HepG2 (cell line): ENCODE measurements around the gene SULT4A1. TPM values are rescaled to one million over a fixed set of nuclear protein-coding genes. Genes with fewer than 3 reads are reported as not detected.

Experiments used
- ATAC-seq: fragments of 200-7000 bp; cut with Tn5 transposase; 3 replicates; pipeline ENCODE4 v1.9.1; 2020; ENCODE audit warnings: mild to moderate bottlenecking, moderate library complexity
- BruUV-seq: library from RNA; stranded (reverse); fragments of 400-500 nt; replicated peaks from 2 replicates; lab custom pipeline; 2021; lab: Mats Ljungman, UMichigan
- CTCF ChIA-PET: fragments of 300-600 bp; formaldehyde crosslinking; extraction: SDS; loops from one replicate; lab custom pipeline; 2021; ENCODE audit warnings: low total read pairs, inconsistent platforms, low intra/inter-chr PET ratio; lab: Yijun Ruan, JAX
- POLR2A ChIA-PET: fragments of 350-600 bp; sonication (Branson Sonifier 250); formaldehyde crosslinking; loops from one replicate; lab custom pipeline; 2020; ENCODE audit warnings: antibody characterized with exemption, inconsistent platforms; lab: Yijun Ruan, JAX
- DNase-seq: peaks from one replicate; pipeline ENCODE4 v3.0.0-alpha.2; 2015; ENCODE audit warnings: low spot score
- FAIRE-seq: peaks from 3 replicates; lab custom pipeline; 2011; peaks lifted over from hg19 to GRCh38; lab: Jason Lieb, UNC
- H2AFZ ChIP-seq: one replicate; pipeline ENCODE4 v1.6.1; 2011; ENCODE audit warnings: low read length, inconsistent platforms
- H3K27ac ChIP-seq: fragments of 300-600 bp; 3 replicates; pipeline ENCODE4 v1.8.0; 2011; ENCODE audit warnings: mixed run types, mild to moderate bottlenecking, mixed read lengths, low read length, inconsistent platforms; ENCODE audit not compliant: insufficient read depth; ENCODE audit errors: extremely low read length
- H3K27me3 ChIP-seq, 2 experiments: fragments of 200-600 bp in 1 of 2; 2 replicates in 1 of 2; 3 replicates in 1 of 2; pipeline versions ENCODE4 v1.6.0 to v1.8.0; 2011; ENCODE audit warnings: low read length in 2 of 2, mild to moderate bottlenecking in 2 of 2, moderate library complexity in 2 of 2, inconsistent platforms in 1 of 2; ENCODE audit not compliant: insufficient read depth in 2 of 2, control insufficient read depth in 1 of 2
- H3K36me3 ChIP-seq, 2 experiments: fragments of 200-600 bp in 1 of 2; replicated peaks in 1 of 2; 2 replicates in 1 of 2; 3 replicates in 1 of 2; pipeline versions ENCODE4 v1.5.1 to v1.8.0; 2011; ENCODE audit warnings: low read length in 2 of 2, inconsistent platforms in 1 of 2; ENCODE audit not compliant: insufficient read depth in 2 of 2, control insufficient read depth in 1 of 2
- H3K4me1 ChIP-seq: 2 replicates; pipeline ENCODE4 v1.5.1; 2012; ENCODE audit warnings: low read length, inconsistent platforms; ENCODE audit not compliant: insufficient read depth
- H3K4me2 ChIP-seq: 2 replicates; pipeline ENCODE4 v1.6.0; 2011; ENCODE audit warnings: low read depth, low read length, inconsistent platforms
- H3K4me3 ChIP-seq, 3 experiments: fragments of 200-600 bp in 1 of 3; sonication (generic), shearing (Covaris generic) in 1 of 3; replicated peaks in 1 of 3; 2 replicates each; pipeline ENCODE4 v1.5.1; 2011 to 2016; ENCODE audit warnings: low read length in 3 of 3, inconsistent platforms in 2 of 3, low read depth in 2 of 3, mild to moderate bottlenecking in 2 of 3, control low read depth in 1 of 3, mixed read lengths in 1 of 3; ENCODE audit not compliant: insufficient read depth in 1 of 3
- H3K79me2 ChIP-seq: one replicate; pipeline ENCODE4 v1.6.1; 2011; ENCODE audit warnings: low read length, inconsistent platforms; ENCODE audit not compliant: insufficient read depth
- H3K9ac ChIP-seq: 2 replicates; pipeline ENCODE4 v1.6.0; 2011; ENCODE audit warnings: mild to moderate bottlenecking, low read depth, low read length, inconsistent platforms; ENCODE audit not compliant: insufficient read depth
- H3K9me3 ChIP-seq: 2 replicates; pipeline ENCODE4 v1.5.1; 2012; ENCODE audit warnings: mild to moderate bottlenecking, low read length
- H4K20me1 ChIP-seq: 2 replicates; pipeline ENCODE4 v1.6.0; 2011; ENCODE audit warnings: inconsistent platforms, mild to moderate bottlenecking, low read length, moderate library complexity; ENCODE audit not compliant: insufficient read depth
- CAMTA2 ChIP-seq: sonication (generic); formaldehyde crosslinking; IDR thresholded peaks from 2 replicates; pipeline ENCODE4 v1.4.0; 2020; ENCODE audit warnings: mild to moderate bottlenecking, missing genetic modification reagents, borderline replicate concordance
- CREB1 ChIP-seq, 2 experiments: fragments of 450-650 bp in 1 of 2; IDR thresholded peaks; 2 replicates each; pipeline ENCODE4 v1.6.1; 2016 to 2017; ENCODE audit warnings: control low read depth in 1 of 2, mild to moderate bottlenecking in 1 of 2, missing compliant biosample characterization in 1 of 2, missing genetic modification characterization in 1 of 2
- DNMT3B ChIP-seq: conservative IDR thresholded peaks from 2 replicates; pipeline ENCODE4 v1.6.1; 2016; ENCODE audit warnings: missing biosample characterization, control low read depth
- ELF1 ChIP-seq: sonication (generic); formaldehyde crosslinking; IDR thresholded peaks from 2 replicates; pipeline ENCODE4 v1.4.0; 2020; ENCODE audit warnings: missing genetic modification reagents
- NFE2L2 ChIP-seq: fragments of 150-350 bp; IDR thresholded peaks from 2 replicates; pipeline ENCODE4 v1.6.1; 2014; ENCODE audit warnings: low read length
- PRDM15 ChIP-seq: sonication (generic); formaldehyde crosslinking; IDR thresholded peaks from 2 replicates; pipeline ENCODE4 v1.4.0; 2020; ENCODE audit warnings: missing genetic modification reagents
- SCMH1 ChIP-seq: sonication (generic); formaldehyde crosslinking; IDR thresholded peaks from 2 replicates; pipeline ENCODE4 v1.9.0; 2021; ENCODE audit warnings: missing genetic modification reagents, mild to moderate bottlenecking, borderline replicate concordance
- SOX5 ChIP-seq: IDR thresholded peaks from 2 replicates; pipeline ENCODE4 v1.6.1; 2016; ENCODE audit warnings: borderline replicate concordance
- TBP ChIP-seq: sonication (generic); formaldehyde crosslinking; IDR thresholded peaks from 2 replicates; pipeline ENCODE4 v1.5.0; 2020; ENCODE audit warnings: missing genetic modification reagents
- TCF7 ChIP-seq: sonication (generic); IDR thresholded peaks from 2 replicates; pipeline ENCODE4 v1.6.1; 2016; ENCODE audit warnings: antibody characterized with exemption, low read depth
- ZNF234 ChIP-seq: sonication (generic); formaldehyde crosslinking; conservative IDR thresholded peaks from 2 replicates; pipeline ENCODE4 v1.5.1; 2020; ENCODE audit warnings: mild to moderate bottlenecking, missing genetic modification reagents
- ZNF576 ChIP-seq: sonication (generic); formaldehyde crosslinking; IDR thresholded peaks from 2 replicates; pipeline ENCODE4 v1.4.0; 2020; ENCODE audit warnings: mild to moderate bottlenecking, missing genetic modification reagents
- ZNF775 ChIP-seq: sonication (generic); formaldehyde crosslinking; IDR thresholded peaks from 2 replicates; pipeline ENCODE4 v1.4.0; 2020; ENCODE audit warnings: missing genetic modification reagents, mild to moderate bottlenecking, moderate library complexity, borderline replicate concordance
- ZNF781 ChIP-seq: sonication (generic); formaldehyde crosslinking; IDR thresholded peaks from 2 replicates; pipeline ENCODE4 v1.5.1; 2020; ENCODE audit warnings: borderline replicate concordance, mild to moderate bottlenecking, missing genetic modification reagents; ENCODE audit errors: not compliant biosample characterization
- ZSCAN12 ChIP-seq: sonication (generic); formaldehyde crosslinking; IDR thresholded peaks from 2 replicates; pipeline ENCODE4 v1.9.0; 2021; ENCODE audit warnings: mild to moderate bottlenecking, missing genetic modification reagents
- ZSCAN29 ChIP-seq: sonication (generic); formaldehyde crosslinking; conservative IDR thresholded peaks from 2 replicates; pipeline ENCODE4 v1.4.0; 2020; ENCODE audit warnings: mild to moderate bottlenecking, missing genetic modification reagents
- WGBS: methylation state at CpG from one replicate; pipeline ENCODE4 v1.1.6; 2017; ENCODE audit warnings: low lambda C conversion rate; 5-methylcytosine and 5-hydroxymethylcytosine counted together
- in situ Hi-C: cut with HindIII; loops from 2 replicates; pipeline ENCODE4 v1.10.0; 2017; ENCODE audit warnings: low pct_unique_long_range_greater_than_20kb; ENCODE audit not compliant: extremely low pct_ligation_motif_present
- intact Hi-C: fragments of 100-400 bp; cut with micrococcal nuclease; formaldehyde crosslinking; loops from one replicate; pipeline ENCODE4 v1.10.0; 2022; ENCODE audit not compliant: unreplicated experiment
- polyA plus RNA-seq, 8 experiments: library from polyadenylated mRNA; depleted of rRNA in 3 of 8; stranded (reverse) in 7 of 8; unstranded in 1 of 8; fragments of >200 nt; fragmentation: Illumina TruSeq in 4 of 8; extraction: Trizol in 4 of 8; gene quantifications; 2 replicates each; pipeline versions ENCODE4 v1.2.1 to v1.2.3, GENCODE V29; 2011 to 2016; ENCODE audit warnings: low read depth in 4 of 8, missing spikeins in 1 of 8, mixed read lengths in 1 of 8; ENCODE audit not compliant: insufficient read depth in 1 of 8
- total RNA-seq, 5 experiments: library from RNA; depleted of rRNA; stranded (reverse); fragments of >200 nt; fragmentation: Illumina TruSeq; extraction: Trizol; gene quantifications; 2 replicates each; pipeline ENCODE4 v1.2.3, GENCODE V29; 2016; ENCODE audit warnings: low read depth in 1 of 5
- TF ChIP-seq, protein P1 (sequence below): sonication (generic); formaldehyde crosslinking; conservative IDR thresholded peaks from 2 replicates; pipeline ENCODE4 v1.5.0; 2020; ENCODE audit warnings: missing genetic modification reagents

SULT4A1 gene
- total and polyA plus RNA-seq, 2 of the 13 experiments (the other 11 are each of a cell fraction or from before 2014, with no cell fraction given), result not detected

GRCh38 chr22:43886231-43886630, 23.9 kb upstream of the SULT4A1 start:
- intact Hi-C loops (no loop called here), in situ Hi-C loops (loop anchor here (25.0 kb wide), 1 partner anchor 751 kb away; no protein-coding TSS in a partner anchor)
- no TSS peak for BruUV-seq
- Histone ChIP-seq H3K27me3 (peaks cover 0 to 10% of the 10 kb centered on the region in 2 experiments; a peak in 2 of 5 replicates), H3K4me1 (no peaks in the 10 kb centered on the region), H3K27ac (no peak overlapping the region), H3K79me2 (no peaks in the 10 kb centered on the region), H2AFZ (no peak overlapping the region), H3K9ac (no peak overlapping the region), H3K36me3 (no peaks in the 10 kb centered on the region), H4K20me1 (no peaks in the 10 kb centered on the region), H3K9me3 (no peaks in the 10 kb centered on the region), H3K4me2 (no peak overlapping the region), H3K4me3 (no peak overlapping the region)
- FAIRE-seq (no peak), ATAC-seq (no peak), DNase-seq (no peak)
- 7% methylated on average over 3 of the region's 8 CpGs for WGBS
- CTCF ChIA-PET, result no interaction called here
- POLR2A ChIA-PET, result no interaction called here
- TF ChIP-seq, protein P1, sequence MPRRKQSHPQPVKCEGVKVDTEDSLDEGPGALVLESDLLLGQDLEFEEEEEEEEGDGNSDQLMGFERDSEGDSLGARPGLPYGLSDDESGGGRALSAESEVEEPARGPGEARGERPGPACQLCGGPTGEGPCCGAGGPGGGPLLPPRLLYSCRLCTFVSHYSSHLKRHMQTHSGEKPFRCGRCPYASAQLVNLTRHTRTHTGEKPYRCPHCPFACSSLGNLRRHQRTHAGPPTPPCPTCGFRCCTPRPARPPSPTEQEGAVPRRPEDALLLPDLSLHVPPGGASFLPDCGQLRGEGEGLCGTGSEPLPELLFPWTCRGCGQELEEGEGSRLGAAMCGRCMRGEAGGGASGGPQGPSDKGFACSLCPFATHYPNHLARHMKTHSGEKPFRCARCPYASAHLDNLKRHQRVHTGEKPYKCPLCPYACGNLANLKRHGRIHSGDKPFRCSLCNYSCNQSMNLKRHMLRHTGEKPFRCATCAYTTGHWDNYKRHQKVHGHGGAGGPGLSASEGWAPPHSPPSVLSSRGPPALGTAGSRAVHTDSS (CRISPR knock-in tag), result no peak
- TF ChIP-seq ZSCAN29 (CRISPR knock-in tag) (no peak), ZNF775 (no peak), TCF7 (no peak), ELF1 (no peak), ZNF234 (CRISPR knock-in tag) (no peak), DNMT3B (CRISPR knock-in tag) (no peak), SOX5 (CRISPR knock-in tag) (no peak), CREB1 (IDR thresholded peaks at IDR 0.05) (no peak), CREB1 (CRISPR knock-in tag; IDR thresholded peaks at IDR 0.05) (no peak), ZNF781 (CRISPR knock-in tag) (no peak), SCMH1 (CRISPR knock-in tag) (no peak), ZSCAN12 (CRISPR knock-in tag) (no peak), TBP (no peak), NFE2L2 (no peak), ZNF576 (CRISPR knock-in tag) (no peak), CAMTA2 (CRISPR knock-in tag) (no peak), PRDM15 (CRISPR knock-in tag) (no peak)
